ENCODE data around the gene FAM3A.

Gene FAM3A

GRCh38 chrX:154532690-154533089, 16.7 kb upstream of the FAM3A start:
- Histone ChIP-seq H3K4me1 (ENCODE audit: insufficient read depth, low read length) (peaks cover 3% of the 10 kb centered on the region; the same call in 1 of the 2 replicates), H3K27ac (ENCODE audit: low read length) (no peak overlapping the region), H3K4me3 (ENCODE audit: low read depth in 1 of 2, low read length in 2 of 2) (no peak overlapping the region), H3K79me2 (ENCODE audit: insufficient read depth, low read length) (no peaks in the 10 kb centered on the region), H2AFZ (ENCODE audit: low read depth, low read length) (no peak overlapping the region), H3K27me3 (ENCODE audit: insufficient read depth, low read length, poor library complexity) (no peaks in the 10 kb centered on the region), H3K9ac (ENCODE audit: low read depth, low read length) (no peak overlapping the region), H3K4me2 (ENCODE audit: insufficient read depth, low read length) (no peak overlapping the region), H3K36me3 (ENCODE audit: insufficient read depth, low read length) (peaks cover 40% of the 10 kb centered on the region), H3K9me3 (ENCODE audit: insufficient read depth, low read length, severe bottlenecking) (no peaks in the 10 kb centered on the region), H4K20me1 (ENCODE audit: insufficient read depth, low read length) (no peaks in the 10 kb centered on the region)
- no peak for DNase-seq
- no peak for TF ChIP-seq EZH2 (IDR thresholded peaks at IDR 0.05; ENCODE audit: borderline replicate concordance, low read depth, low read length, severe bottlenecking)
- no peak for TF ChIP-seq CTCF (IDR thresholded peaks at IDR 0.05; ENCODE audit: borderline replicate concordance, extremely low read depth, low read length, poor library complexity, severe bottlenecking)
- ATAC-seq (ENCODE audit: insufficient read depth, low read depth): no peak

- Histone ChIP-seq H3K27me3 (ENCODE audit: insufficient read depth, low read length, poor library complexity) (no peaks in the 10 kb centered on the region), H3K4me1 (ENCODE audit: insufficient read depth, low read length) (peaks cover 3% of the 10 kb centered on the region; the same call in 1 of the 2 replicates), H2AFZ (ENCODE audit: low read depth, low read length) (no peak overlapping the region), H3K4me2 (ENCODE audit: insufficient read depth, low read length) (no peak overlapping the region), H3K9me3 (ENCODE audit: insufficient read depth, low read length, severe bottlenecking) (no peaks in the 10 kb centered on the region), H3K79me2 (ENCODE audit: insufficient read depth, low read length) (no peaks in the 10 kb centered on the region), H4K20me1 (ENCODE audit: insufficient read depth, low read length) (no peaks in the 10 kb centered on the region), H3K4me3 (ENCODE audit: low read depth in 1 of 2, low read length in 2 of 2) (no peak overlapping the region), H3K9ac (ENCODE audit: low read depth, low read length) (no peak overlapping the region), H3K36me3 (ENCODE audit: insufficient read depth, low read length) (peaks cover 40% of the 10 kb centered on the region), H3K27ac (ENCODE audit: low read length) (no peak overlapping the region)
- no peak for DNase-seq
- no peak for ATAC-seq (ENCODE audit: insufficient read depth, low read depth)
- no peak for TF ChIP-seq CTCF (IDR thresholded peaks at IDR 0.05; ENCODE audit: borderline replicate concordance, extremely low read depth, low read length, poor library complexity, severe bottlenecking)
- TF ChIP-seq EZH2 (IDR thresholded peaks at IDR 0.05; ENCODE audit: borderline replicate concordance, low read depth, low read length, severe bottlenecking): no peak
These were observed 15.6 kb upstream of the FAM3A start for GRCh38 chrX:154531626-154532025.

GRCh38 chrX:154530286-154530685, 14.3 kb upstream of the FAM3A start:
- H3K27me3 ChIP-seq (ENCODE audit: insufficient read depth, low read length, poor library complexity): no peaks in the 10 kb centered on the region
- H3K9ac ChIP-seq (ENCODE audit: low read depth, low read length): no peak overlapping the region
- H3K4me3 ChIP-seq (ENCODE audit: low read depth in 1 of 2, low read length in 2 of 2): no peak overlapping the region
- no peak overlapping the region for H3K27ac ChIP-seq (ENCODE audit: low read length)
- H3K4me2 ChIP-seq (ENCODE audit: insufficient read depth, low read length): no peak overlapping the region
- peaks cover 3% of the 10 kb centered on the region; the same call in 1 of the 2 replicates for H3K4me1 ChIP-seq (ENCODE audit: insufficient read depth, low read length)
- H4K20me1 ChIP-seq (ENCODE audit: insufficient read depth, low read length): no peaks in the 10 kb centered on the region
- no peaks in the 10 kb centered on the region for H3K79me2 ChIP-seq (ENCODE audit: insufficient read depth, low read length)
- H3K36me3 ChIP-seq (ENCODE audit: insufficient read depth, low read length): peaks cover 32% of the 10 kb centered on the region
- no peaks in the 10 kb centered on the region for H3K9me3 ChIP-seq (ENCODE audit: insufficient read depth, low read length, severe bottlenecking)
- no peak for DNase-seq
- ATAC-seq (ENCODE audit: insufficient read depth, low read depth): no peak
- H2AFZ ChIP-seq (ENCODE audit: low read depth, low read length): no peak overlapping the region
- TF ChIP-seq EZH2 (IDR thresholded peaks at IDR 0.05; ENCODE audit: borderline replicate concordance, low read depth, low read length, severe bottlenecking): no peak
- TF ChIP-seq CTCF (IDR thresholded peaks at IDR 0.05; ENCODE audit: borderline replicate concordance, extremely low read depth, low read length, poor library complexity, severe bottlenecking): no peak

- Histone ChIP-seq H3K79me2 (ENCODE audit: insufficient read depth, low read length) (no peaks in the 10 kb centered on the region), H4K20me1 (ENCODE audit: insufficient read depth, low read length) (no peaks in the 10 kb centered on the region), H3K9ac (ENCODE audit: low read depth, low read length) (no peak overlapping the region), H3K9me3 (ENCODE audit: insufficient read depth, low read length, severe bottlenecking) (no peaks in the 10 kb centered on the region), H3K27me3 (ENCODE audit: insufficient read depth, low read length, poor library complexity) (no peaks in the 10 kb centered on the region), H3K36me3 (ENCODE audit: insufficient read depth, low read length) (peaks cover 23% of the 10 kb centered on the region), H3K27ac (ENCODE audit: low read length) (no peak overlapping the region), H3K4me3 (ENCODE audit: low read depth in 1 of 2, low read length in 2 of 2) (no peak overlapping the region), H3K4me1 (ENCODE audit: insufficient read depth, low read length) (no peaks in the 10 kb centered on the region), H3K4me2 (ENCODE audit: insufficient read depth, low read length) (no peak overlapping the region), H2AFZ (ENCODE audit: low read depth, low read length) (no peak overlapping the region)
- ATAC-seq (ENCODE audit: insufficient read depth, low read depth): no peak
- DNase-seq: no peak
- TF ChIP-seq EZH2 (IDR thresholded peaks at IDR 0.05; ENCODE audit: borderline replicate concordance, low read depth, low read length, severe bottlenecking) (no peak), CTCF (IDR thresholded peaks at IDR 0.05; ENCODE audit: borderline replicate concordance, extremely low read depth, low read length, poor library complexity, severe bottlenecking) (no peak)
These were observed 13.2 kb upstream of the FAM3A start for GRCh38 chrX:154529206-154529612.

All from DND-41 (cell line).